Epidermal melanocyte (primary cell): ENCODE results near the gene SGCD.

Source experiments
- DNase-seq: peaks from one replicate; pipeline ENCODE4 v3.0.0; 2011; ENCODE audit warnings: low spot score; ENCODE audit not compliant: insufficient read length

SGCD gene

DNA sequence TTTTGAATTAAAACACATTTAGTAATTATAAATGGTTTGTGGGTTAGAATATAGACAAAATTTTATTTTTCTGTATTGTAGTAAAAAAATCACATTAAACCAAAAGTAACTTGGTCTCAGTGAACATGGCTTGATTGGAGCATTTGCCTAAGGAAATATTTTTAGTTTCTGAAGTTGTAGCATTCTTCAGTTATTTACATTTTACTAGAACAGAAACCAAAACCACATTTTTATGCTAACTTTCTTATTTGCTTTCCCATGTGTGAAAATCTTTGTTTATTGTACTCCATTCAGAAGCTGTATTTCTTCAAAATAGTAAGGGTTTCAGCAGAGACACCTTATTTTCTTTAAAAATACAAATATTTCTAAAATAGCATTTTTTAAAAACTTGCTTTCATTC, 129.9 kb downstream of the SGCD start:
- no peak for DNase-seq

GRCh38 chr5:156459812-156460385, 132.9 kb downstream of the SGCD start:
- DNase-seq = no peak

- DNase-seq = no peak
These were observed 133.5 kb downstream of the SGCD start for GRCh38 chr5:156460471-156460870.

- DNase-seq = no peak
These were observed 139.9 kb downstream of the SGCD start for GRCh38 chr5:156466871-156467270.

DNA sequence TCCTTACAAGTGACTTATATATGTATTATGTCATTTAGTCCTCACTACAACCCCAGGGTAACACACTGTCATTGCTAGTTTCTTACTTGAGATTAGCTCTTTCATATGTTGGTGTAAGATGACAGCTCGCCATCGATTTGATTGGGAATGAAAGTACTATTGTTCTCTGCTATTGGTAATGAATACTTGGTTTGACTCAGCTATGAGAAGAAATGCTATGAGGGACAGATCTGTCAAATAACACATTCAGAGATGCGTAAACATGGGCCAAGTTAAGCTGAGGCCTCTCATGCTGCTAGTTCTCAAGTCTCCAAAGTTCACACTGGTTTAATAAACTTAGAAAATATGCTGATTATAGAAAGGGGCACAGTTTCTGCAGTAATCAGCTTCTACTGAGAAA, 142.7 kb downstream of the SGCD start:
- no peak for DNase-seq

- no peak for DNase-seq
These were observed 144.9 kb downstream of the SGCD start for GRCh38 chr5:156471893-156472292.

GRCh38 chr5:156473269-156473908, 146.4 kb downstream of the SGCD start:
- no peak for DNase-seq

GRCh38 chr5:156474251-156474650, 147.3 kb downstream of the SGCD start:
- no peak for DNase-seq

GRCh38 chr5:156475182-156476157, 148.5 kb downstream of the SGCD start:
- no peak for DNase-seq

DNA sequence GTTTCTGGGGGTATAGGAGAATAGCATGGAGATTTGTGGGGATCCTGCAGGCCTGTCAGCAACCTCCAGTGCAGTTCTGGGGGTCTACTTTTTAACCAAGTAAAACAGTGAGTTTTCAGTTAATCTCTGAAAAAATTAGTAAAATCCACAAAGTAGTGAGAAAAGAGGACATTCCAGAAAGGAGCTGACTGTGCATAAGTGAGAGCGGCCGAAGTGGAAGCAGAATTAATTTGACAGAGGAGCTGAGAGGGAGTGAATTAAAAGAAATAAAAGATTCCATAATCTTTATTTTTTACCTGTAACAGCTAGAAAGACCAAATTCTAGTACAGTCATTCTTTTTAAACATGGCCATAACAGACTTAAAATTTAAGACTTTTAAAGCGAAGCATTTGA, 149.2 kb downstream of the SGCD start:
- no peak for DNase-seq

GRCh38 chr5:156476678-156477077, 149.7 kb downstream of the SGCD start:
- no peak for DNase-seq

GRCh38 chr5:156477196-156477595, 150.2 kb downstream of the SGCD start:
- DNase-seq = peak; percentile 62

GRCh38 chr5:156479849-156480248, 152.9 kb downstream of the SGCD start:
- peak; percentile 39 for DNase-seq

GRCh38 chr5:156481741-156482140, 154.8 kb downstream of the SGCD start:
- DNase-seq = no peak

DNA sequence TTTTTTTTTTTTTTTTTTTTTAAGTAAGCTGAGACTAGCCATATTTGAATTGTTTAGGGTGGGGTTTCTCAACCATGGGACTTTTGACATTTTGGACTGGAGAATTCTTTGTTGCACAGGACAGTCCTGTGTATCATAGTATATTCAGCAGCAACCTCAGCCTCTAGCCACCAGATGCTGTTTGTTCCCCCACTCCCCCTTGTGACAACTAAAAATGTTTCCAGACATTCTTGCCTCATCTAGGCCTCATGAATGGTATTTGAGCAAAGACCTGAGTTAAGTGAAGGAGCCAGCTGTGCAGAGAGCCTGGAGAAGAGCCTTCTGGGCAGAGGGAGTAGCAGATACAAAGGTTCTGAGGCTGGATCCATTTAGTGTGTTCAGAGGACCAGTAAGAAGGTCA, 155.9 kb downstream of the SGCD start:
- no peak for DNase-seq

GRCh38 chr5:156486394-156487238, 159.7 kb downstream of the SGCD start:
- no peak for DNase-seq

DNA sequence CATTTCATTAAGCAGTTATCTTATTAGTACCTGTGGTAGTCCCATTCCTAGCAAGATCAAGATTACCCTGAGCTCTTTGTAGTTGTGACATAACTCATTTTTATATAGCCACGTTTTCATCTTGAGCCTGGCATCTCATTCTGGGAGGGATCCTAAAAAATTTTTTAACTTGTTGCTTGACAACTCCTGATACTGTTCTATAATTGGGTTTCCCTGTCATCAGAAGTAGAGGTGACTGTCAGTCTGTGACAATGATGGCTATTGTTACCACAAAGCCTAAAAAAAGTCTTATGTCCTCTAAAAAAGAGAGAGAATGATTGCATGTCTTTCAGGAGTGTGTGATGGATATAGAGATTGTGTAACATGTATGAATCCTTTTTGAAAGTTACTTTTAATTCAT, 164.8 kb downstream of the SGCD start:
- DNase-seq = no peak

- DNase-seq = no peak
These were observed 169.3 kb downstream of the SGCD start for GRCh38 chr5:156496291-156496690.

DNA sequence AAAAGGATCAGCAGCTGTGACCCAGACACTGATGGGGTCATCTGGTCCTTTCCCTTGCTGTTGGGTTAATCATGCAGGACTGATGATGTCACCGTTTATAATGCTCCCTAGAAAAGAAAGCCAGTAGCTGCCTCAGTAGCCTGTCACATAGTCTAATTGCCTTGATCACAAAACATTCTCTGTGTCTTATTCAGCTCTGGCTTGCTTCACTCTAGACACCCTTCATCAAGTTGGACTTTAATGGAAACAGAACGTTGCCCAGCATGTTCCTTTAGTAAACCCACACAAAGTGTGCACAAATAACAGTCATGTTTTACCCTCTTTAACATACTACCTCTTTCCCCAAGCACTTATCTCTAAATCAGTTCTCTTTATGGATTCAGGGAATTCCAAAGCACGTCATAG, 170.8 kb downstream of the SGCD start:
- no peak for DNase-seq

GRCh38 chr5:156498226-156498980, 171.4 kb downstream of the SGCD start:
- no peak for DNase-seq

DNA sequence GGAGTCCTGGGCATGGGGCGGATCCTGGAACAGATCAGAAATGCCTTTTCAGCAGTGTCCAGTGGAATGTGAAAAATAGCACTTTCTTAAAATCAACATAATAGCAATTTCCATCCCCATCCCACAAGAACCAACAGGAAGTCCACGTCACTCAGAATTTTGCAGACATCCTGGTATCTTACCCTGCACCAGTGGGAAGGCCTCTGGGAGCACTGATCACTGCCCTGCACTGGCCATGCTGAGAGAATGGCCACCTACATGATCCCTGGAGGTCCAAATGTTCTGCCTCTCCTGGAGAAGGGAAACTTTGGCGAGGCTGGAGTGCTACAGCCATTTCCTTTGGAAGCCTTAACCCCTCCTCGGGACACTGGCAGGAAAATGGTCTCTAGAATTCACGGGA, 173.8 kb downstream of the SGCD start:
- no peak for DNase-seq
